HG03066 (cell line): ENCODE measurements around the gene MKKS.

Source experiments
- ATAC-seq: cut with Tn5 transposase; IDR thresholded peaks from one replicate; pipeline ENCODE4 v1.9.1; 2021; ENCODE audit warnings: low read depth; ENCODE audit not compliant: unreplicated experiment

The MKKS gene

DNA sequence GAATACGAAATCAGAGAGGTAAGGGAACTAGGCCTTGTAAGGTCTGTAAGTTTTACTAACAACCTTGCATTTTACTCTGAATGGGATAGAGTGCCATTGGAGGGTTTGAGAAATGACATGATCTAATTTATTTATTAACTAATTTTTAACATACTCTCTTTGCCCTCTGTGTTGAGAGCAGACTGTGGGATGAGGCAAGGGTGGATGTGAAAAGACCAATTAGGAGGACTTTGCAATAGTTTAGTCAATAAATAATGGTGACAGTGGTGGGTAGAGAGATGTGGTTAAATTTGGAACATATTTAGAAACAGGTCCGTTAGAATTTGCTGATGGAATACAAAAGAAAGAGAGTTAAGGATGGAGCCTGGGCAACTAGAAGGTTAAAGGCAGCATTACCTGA is 60.0 kb downstream of the MKKS start:
- no peak for ATAC-seq

GRCh38 chr20:10371467-10371866 is 62.6 kb downstream of the MKKS start:
- no peak for ATAC-seq

- ATAC-seq, result no peak
Observed at GRCh38 chr20:10370091-10370887, 63.7 kb downstream of the MKKS start.

DNA sequence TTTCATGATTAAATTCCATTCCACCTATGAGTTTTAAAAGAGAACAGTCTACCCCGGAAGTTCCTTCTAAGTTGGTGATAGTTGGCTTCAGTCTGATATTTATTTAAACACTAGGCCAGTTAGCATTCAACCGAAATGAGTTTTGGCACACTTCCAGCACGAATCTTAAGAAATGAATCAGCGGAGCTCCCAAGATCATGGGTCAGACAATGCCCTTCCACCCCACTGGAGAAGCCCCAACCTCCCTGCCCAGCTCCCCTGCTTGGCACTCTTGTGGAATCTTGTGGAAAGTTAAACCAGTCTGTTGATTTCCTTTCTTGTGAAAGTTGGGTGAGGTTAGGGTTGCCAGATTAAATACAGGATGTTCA is 64.3 kb downstream of the MKKS start:
- no peak for ATAC-seq

GRCh38 chr20:10368702-10369041 is 65.3 kb downstream of the MKKS start:
- no peak for ATAC-seq

- ATAC-seq, result no peak
Observed at GRCh38 chr20:10367943-10368701, 65.9 kb downstream of the MKKS start.

DNA sequence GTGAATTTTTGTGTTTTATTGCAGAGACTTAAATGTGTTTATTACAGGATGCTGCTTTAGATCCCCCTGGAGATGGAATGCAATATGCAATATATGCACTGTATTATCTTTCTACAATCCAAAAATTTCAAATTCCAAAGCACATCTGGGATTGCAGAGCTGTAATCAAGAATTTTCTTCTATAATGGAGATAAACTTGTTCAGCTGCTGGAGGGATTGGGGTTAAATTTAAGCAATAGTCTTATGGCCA is 66.4 kb downstream of the MKKS start:
- ATAC-seq, result no peak

DNA sequence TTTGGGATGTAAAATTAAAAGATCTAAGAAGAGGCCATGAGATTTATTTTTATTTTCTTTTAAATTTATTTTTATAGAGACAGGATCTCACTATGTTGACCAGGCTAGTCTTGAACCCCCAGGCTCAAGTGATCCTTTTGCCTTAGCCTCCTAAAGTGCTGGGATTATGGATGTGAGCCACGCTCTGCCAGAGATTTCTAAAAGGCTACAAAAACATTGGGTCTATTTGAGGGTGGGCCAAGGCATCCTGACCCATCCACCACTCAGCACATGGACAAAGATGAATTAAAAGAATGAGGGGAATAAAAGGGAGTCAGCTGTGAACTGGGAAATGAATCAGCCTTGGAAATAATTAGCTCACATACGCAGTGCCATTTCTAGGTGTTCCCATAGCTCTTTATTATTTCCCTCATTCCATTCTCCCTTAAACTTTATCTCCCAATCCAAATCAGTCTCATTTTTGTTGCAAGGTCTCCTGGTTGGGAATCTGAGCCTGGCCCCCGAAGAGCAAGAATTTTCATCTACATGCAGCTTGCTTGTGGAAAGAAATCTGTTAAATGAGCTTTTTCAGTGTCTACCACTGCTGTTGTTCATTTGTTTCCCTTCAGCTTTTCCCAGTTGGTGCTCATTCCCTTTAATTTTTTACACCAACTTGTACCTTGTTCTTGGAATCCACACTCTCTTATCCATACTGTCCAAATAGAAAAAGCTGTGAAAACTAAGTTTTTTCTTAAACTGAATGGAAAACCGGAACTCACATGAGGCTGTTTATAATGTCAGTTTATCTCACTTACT is 66.9 kb downstream of the MKKS start:
- no peak for ATAC-seq

GRCh38 chr20:10362674-10363073 is 71.3 kb downstream of the MKKS start:
- no peak for ATAC-seq

GRCh38 chr20:10360878-10361277 is 73.1 kb downstream of the MKKS start:
- ATAC-seq, result no peak

DNA sequence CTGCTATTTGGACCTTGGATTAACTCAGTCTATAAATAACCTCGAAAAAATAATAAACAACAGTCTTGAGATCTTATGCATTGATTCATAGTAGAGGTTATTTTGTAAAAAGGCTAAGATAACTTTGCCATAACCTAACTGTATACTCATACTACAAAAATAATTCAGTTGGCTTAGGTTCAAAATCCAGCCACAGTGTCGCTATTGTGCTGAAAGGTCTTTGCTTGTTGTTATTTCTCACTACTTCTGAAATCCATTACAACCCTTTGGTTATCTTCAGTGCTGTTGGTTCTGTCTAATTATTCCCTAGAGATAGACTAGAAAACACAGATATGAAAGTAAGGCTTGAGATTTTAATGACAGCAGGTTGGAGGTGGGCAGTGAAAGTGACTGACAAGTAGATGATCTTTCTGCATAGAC is 74.4 kb downstream of the MKKS start:
- no peak for ATAC-seq

DNA sequence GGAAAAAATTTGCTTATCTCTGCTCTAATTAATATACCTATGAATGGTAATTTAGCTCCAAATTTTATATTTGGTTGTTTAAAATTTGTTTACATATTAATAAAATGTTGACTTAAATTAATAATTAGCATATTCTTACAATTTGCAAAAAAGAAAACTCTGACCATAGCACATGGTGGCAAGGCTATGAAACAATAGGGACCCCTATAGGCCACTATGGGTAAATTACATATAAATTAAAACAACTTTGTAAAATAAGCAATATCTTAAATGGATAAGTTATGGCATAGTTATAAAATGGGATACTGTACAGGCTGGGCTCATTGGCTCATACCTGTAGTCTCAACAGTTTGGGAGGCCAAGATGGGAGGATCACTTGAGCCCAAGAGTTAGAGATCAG is 76.0 kb downstream of the MKKS start:
- ATAC-seq, result no peak

GRCh38 chr20:10357061-10357708 is 76.8 kb downstream of the MKKS start:
- ATAC-seq, result no peak

DNA sequence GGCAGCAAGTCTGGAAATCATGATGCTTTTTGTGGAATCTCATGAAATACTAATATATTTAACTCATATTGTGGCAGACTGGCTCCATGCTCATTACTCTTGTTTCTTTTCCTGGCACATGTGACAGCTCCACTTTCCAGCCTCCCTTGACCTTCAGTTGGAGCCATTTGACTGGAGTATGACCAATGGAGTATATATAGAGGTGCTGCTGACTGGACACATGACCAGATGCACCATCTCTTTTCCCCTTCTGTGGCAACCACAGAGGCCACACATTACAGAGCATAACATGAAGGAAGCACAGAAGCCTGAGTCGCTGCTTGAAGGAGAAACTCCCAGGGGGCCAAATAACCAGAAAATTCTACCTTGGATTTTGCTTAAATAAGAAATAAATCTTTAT is 77.4 kb downstream of the MKKS start:
- ATAC-seq, result no peak

- no peak for ATAC-seq
Observed at GRCh38 chr20:10352934-10353824, 80.8 kb downstream of the MKKS start.
